ENCODE data around the gene PTAR1. TPM values are rescaled to one million over a fixed set of nuclear protein-coding genes. Genes with fewer than 3 reads are reported as not detected.
"Not testable (repeated sequence)": the region's sequence is repeated elsewhere in the genome, so short reads cannot be mapped to it uniquely, and the experiment has no call there.

PTAR1 gene
- polyA plus RNA-seq (ENCODE audit: insufficient read length in 4 of 4), result 10 to 100 TPM; 46.8 to 60.6 (median 56.4) TPM

GRCh38 chr9:69759421-69760277 lies at the start of gene PTAR1:
PTAR1 (minus strand) TSS chr9:69760011; CDS start chr9:69759938, 73 bp downstream.
- DNase-seq (ENCODE audit: low read depth in 4 of 4, low spot score in 3 of 4), result peak; percentile 82 to 92 (median 90)

- no peak for DNase-seq (ENCODE audit: low read depth in 4 of 4, low spot score in 3 of 4)
These were observed 49.6 kb upstream of the PTAR1 start for GRCh38 chr9:69809304-69809863.

GRCh38 chr9:69806627-69807026 lies 46.8 kb upstream of the PTAR1 start:
- DNase-seq (ENCODE audit: low read depth in 4 of 4, low spot score in 3 of 4), result no peak

GRCh38 chr9:69805962-69806515 lies 46.2 kb upstream of the PTAR1 start:
- DNase-seq (ENCODE audit: low read depth in 4 of 4, low spot score in 3 of 4), result no peak

- DNase-seq (ENCODE audit: low read depth in 4 of 4, low spot score in 3 of 4), result no peak
These were observed 42.2 kb upstream of the PTAR1 start for GRCh38 chr9:69801989-69802388.

GRCh38 chr9:69800027-69800426 lies 40.2 kb upstream of the PTAR1 start:
- not testable (repeated sequence) for DNase-seq (ENCODE audit: low read depth in 4 of 4, low spot score in 3 of 4)

GRCh38 chr9:69799521-69799920 lies 39.7 kb upstream of the PTAR1 start:
- not testable (repeated sequence) for DNase-seq (ENCODE audit: low read depth in 4 of 4, low spot score in 3 of 4)

- DNase-seq (ENCODE audit: low read depth in 4 of 4, low spot score in 3 of 4), result no peak
These were observed 38.9 kb upstream of the PTAR1 start for GRCh38 chr9:69798744-69799143.

GRCh38 chr9:69797675-69798074 lies 37.9 kb upstream of the PTAR1 start:
- DNase-seq (ENCODE audit: low read depth in 4 of 4, low spot score in 3 of 4), result no peak

- no peak for DNase-seq (ENCODE audit: low read depth in 4 of 4, low spot score in 3 of 4)
These were observed 34.5 kb upstream of the PTAR1 start for GRCh38 chr9:69794356-69794755.

GRCh38 chr9:69785757-69786156 lies 25.9 kb upstream of the PTAR1 start:
- DNase-seq (ENCODE audit: low read depth in 4 of 4, low spot score in 3 of 4), result no peak

GRCh38 chr9:69773258-69773657 lies 13.4 kb upstream of the PTAR1 start:
- no peak for DNase-seq (ENCODE audit: low read depth in 4 of 4, low spot score in 3 of 4)

- DNase-seq (ENCODE audit: low read depth in 4 of 4, low spot score in 3 of 4), result no peak
These were observed 12.1 kb upstream of the PTAR1 start for GRCh38 chr9:69771775-69772418.

- no peak for DNase-seq (ENCODE audit: low read depth in 4 of 4, low spot score in 3 of 4)
These were observed 8.9 kb upstream of the PTAR1 start for GRCh38 chr9:69768716-69769115.

GRCh38 chr9:69768101-69768500 lies 8.3 kb upstream of the PTAR1 start:
- DNase-seq (ENCODE audit: low read depth in 4 of 4, low spot score in 3 of 4), result no peak

- DNase-seq (ENCODE audit: low read depth in 4 of 4, low spot score in 3 of 4), result not testable (repeated sequence)
These were observed 4.1 kb upstream of the PTAR1 start for GRCh38 chr9:69763862-69764261.

GRCh38 chr9:69762527-69762926 lies 2.7 kb upstream of the PTAR1 start:
- DNase-seq (ENCODE audit: low read depth in 4 of 4, low spot score in 3 of 4), result no peak

GRCh38 chr9:69760278-69760610 lies 433 bp upstream of the PTAR1 start:
- no peak for DNase-seq (ENCODE audit: low read depth in 4 of 4, low spot score in 3 of 4)

GRCh38 chr9:69759021-69759420 lies 790 bp downstream of the PTAR1 start:
- peak in 1 of 4 donors; percentile 8 for DNase-seq (ENCODE audit: low read depth in 4 of 4, low spot score in 3 of 4)

GRCh38 chr9:69757996-69758675 lies 1.7 kb downstream of the PTAR1 start:
- no peak for DNase-seq (ENCODE audit: low read depth in 4 of 4, low spot score in 3 of 4)

GRCh38 chr9:69755205-69755604 lies 4.6 kb downstream of the PTAR1 start:
- no peak for DNase-seq (ENCODE audit: low read depth in 4 of 4, low spot score in 3 of 4)

All from left renal pelvis (tissue), 4 donors.